Heart left ventricle (tissue), 13 donors: ENCODE measurements around the gene MEGF10.

ENCODE experiments used
- CTCF ChIP-seq, 12 donors: fragments of 200-600 bp; sonication (generic) in 4 of 12; IDR thresholded peaks; one replicate each; pipeline versions ENCODE4 v1.5.0 to v1.8.0; 2018 to 2022; ENCODE audit warnings: antibody characterized with exemption in 12 of 12, mild to moderate bottlenecking in 5 of 12
- POLR2A ChIP-seq, 2 donors: fragments of 450-650 bp; IDR thresholded peaks; one replicate each; pipeline ENCODE4 v1.6.1; 2017; ENCODE audit warnings: antibody characterized with exemption in 2 of 2, mild to moderate bottlenecking in 2 of 2, moderate library complexity in 2 of 2
- donor health status: ischemic (EF 13 %, LVEDD 7.1; RV severe dilation, severe dysfunction).
- donor health status: DM: no; HTN: yes; CAD: no.
- donor health status: DM: no; HTN: no; CAD: no.
- donor health status: ischemic (EF 25% LVEDD 6.9; RV normal size, moderate dysfunction).
- donor health status: ischemic (EF 25% LVEDD 5.7; RV mildly dilated, moderate dysfunction).
- donor health status: ischemic (EF 35%, LVEDD 5.7; RV mildly dilated, moderate dysfunction).
- donor health status: nonischemic (EF 11% LVEDD 7.7; RV severe dilation, severe dysfunction).
- donor health status: DM: yes; HTN: yes; CAD: no.
- donor health status: PGD.
- donor health status: ischemic (EF 29% LVEDD 5.4; RV normal size, mild dysfunction).
- donor health status: nonischemic (EF 23%, LVEDD 6.1; RV moderate dilation, normal function).

- TF ChIP-seq CTCF (IDR thresholded peaks at IDR 0.05) (no peak), POLR2A (IDR thresholded peaks at IDR 0.05) (no peak)
Observed at GRCh38 chr5:127418974-127419682, 128.5 kb downstream of the MEGF10 start.
